ENCODE measurements around the gene AGPAT4.
"Not testable (repeated sequence)": the region's sequence is repeated elsewhere in the genome, so short reads cannot be mapped to it uniquely, and the experiment has no call there.

Gene AGPAT4

DNA sequence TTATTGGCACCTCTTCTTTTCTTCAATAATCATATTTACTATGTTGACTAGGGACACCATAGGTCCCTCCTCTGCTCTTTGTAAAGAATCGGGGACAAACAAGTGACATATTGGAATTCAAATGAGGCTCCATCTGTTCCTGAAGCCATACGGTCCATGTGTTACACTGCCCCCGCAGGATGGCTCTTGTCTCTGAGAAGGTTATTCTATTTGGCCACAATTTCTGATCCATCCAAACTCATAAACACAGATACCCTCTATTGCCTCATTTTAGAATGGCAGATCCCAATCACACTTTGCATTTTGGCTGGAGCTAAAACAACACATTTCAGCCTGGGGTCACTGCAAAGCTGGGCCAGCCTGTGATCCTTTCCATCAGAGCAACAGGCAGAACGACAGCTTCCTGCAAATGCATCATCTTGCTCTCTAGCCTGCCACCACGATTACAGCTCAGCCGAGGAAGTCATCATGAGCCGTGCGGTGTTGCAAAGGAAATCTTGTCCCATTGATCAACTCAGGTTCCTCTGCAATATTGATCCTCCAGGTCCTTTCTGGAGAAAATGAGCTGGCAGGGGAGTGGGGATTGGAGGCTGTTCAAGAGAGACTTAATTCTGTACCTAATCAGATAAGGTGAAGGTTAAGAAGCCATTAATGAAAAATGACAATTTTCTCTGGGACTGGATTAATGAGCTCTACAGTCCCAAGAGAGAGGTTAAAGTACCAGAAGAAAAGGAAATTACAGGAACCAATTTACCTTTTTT, 73.1 kb downstream of the AGPAT4 start:
- DNase-seq (ENCODE audit: low spot score): no peak

DNA sequence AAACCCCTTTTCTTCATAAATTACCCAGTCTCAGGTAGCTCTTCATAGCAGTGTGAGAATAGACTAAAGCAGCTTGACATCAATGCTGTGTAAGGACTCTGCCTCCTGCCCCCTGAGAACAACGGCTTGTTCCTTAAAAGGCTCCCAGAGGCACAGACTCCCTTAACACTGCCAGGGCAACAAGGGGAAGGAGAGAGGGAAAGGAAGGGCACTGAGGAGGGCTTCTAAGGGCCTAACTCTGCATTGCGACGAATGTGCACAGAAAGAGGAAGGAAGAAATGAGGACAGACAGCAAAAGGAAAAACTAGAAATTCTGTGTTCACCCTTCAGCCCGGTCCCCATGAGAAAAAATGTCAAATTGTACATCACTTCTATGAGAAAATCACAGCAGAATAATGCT, 74.0 kb downstream of the AGPAT4 start:
- DNase-seq (ENCODE audit: low spot score): no peak

DNA sequence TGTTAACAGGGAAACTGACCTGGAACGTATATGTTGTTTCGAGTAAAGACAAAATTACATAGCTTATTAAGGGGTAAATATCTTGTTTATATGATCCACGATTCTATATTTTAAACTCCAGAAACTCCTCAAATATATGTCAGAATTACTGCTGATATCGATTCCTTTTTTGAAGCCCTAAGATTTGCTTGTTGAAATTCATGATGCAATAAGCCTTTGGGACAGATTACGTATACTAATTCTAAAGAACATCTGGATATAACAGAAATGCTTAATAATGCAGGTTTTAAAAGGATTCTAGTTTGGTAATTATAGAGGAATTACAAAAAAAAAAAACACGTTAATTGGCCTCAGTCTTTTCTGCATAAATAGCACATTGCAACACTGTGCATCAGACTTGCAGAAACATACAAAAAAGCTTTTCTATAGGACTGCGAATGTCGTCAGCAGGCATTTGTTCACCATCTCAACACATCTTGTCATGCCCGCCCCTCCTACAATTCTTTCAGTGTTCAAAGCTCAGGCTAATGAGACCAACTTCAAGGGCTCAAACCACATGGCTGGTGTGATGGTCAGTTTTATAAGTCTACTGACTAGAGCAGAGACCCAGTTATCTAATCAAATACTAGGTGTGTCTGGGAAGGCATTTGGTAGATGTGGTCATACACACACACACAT, 74.9 kb downstream of the AGPAT4 start:
- no peak for DNase-seq (ENCODE audit: low spot score)

DNA sequence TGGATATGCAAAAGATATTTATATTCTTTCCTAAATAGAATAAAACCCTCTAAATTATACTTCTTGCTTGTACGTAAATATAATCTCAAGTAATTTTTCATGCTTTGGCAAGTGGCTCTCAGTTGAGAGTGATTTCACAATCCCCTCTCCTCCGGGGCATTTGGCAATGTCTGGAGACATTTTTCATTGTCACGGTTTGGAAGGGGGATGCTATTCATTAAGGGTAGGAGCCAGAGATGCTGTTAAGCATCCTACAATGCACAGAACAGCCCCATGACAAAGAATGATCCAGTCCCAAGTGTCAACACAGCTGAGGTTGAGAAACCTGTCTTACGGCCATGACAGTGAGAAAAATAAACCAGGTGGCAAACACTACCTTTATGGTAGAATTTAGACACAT, 75.7 kb downstream of the AGPAT4 start:
- DNase-seq (ENCODE audit: low spot score): no peak

- no peak for DNase-seq (ENCODE audit: low spot score)
These were observed 78.5 kb downstream of the AGPAT4 start for GRCh38 chr6:161195386-161195785.

GRCh38 chr6:161194374-161194773, 79.5 kb downstream of the AGPAT4 start:
- no peak for DNase-seq (ENCODE audit: low spot score)

DNA sequence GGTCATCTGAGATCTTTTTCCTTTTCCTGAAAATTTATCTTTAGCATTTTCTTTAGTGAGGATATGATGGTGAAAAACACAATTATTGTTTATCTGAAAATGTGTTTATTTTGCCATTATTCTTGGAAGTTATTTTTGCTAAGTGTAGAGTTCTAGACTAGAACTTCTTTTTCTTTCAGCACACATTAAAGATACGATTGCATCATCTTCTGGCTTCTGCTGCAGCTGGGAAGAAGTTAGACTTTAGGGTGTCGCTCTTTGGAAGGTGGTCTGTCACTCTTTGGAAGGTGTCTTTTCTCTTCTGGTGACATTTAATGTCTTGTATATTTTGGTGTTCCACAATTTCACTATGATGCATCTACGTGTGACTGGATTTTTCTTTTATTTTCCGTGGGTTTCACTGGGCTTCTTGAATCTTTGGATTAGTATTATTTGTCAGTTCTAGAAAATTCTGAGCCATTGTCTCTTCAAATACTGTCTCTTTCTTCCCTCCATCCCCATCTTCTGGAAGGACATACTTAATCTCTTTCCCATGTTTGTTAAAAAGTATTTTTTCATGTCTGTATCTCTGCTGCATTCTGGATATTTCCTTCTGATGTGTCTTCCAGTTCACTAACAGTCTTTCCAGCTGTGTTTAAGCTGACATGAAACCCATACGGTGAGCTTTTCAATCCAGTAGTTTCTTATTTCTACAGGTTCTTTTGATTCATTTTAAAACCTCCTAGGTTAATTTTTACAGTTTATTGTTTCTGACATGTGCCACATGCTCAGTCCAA, 81.0 kb downstream of the AGPAT4 start:
- no peak for DNase-seq (ENCODE audit: low spot score)

DNA sequence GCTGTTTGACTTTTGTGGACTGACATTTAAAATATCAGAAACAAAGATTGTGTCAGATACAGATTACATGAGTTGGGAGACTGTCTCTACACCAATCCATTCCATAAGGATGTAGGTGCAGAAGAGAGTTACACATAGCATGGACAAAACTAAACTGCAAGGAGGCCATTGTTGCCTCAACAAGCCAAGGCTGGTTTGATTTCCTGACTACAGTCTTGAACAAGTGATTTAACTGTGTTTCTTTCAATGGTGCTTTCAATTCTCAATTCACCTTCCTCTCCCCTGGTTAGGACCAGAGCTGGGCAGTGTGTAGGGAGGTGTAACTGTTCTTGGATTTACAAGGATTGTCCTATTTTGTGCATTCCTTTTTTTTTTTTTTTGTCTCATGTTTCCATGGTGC, 82.2 kb downstream of the AGPAT4 start:
- no peak for DNase-seq (ENCODE audit: low spot score)

DNA sequence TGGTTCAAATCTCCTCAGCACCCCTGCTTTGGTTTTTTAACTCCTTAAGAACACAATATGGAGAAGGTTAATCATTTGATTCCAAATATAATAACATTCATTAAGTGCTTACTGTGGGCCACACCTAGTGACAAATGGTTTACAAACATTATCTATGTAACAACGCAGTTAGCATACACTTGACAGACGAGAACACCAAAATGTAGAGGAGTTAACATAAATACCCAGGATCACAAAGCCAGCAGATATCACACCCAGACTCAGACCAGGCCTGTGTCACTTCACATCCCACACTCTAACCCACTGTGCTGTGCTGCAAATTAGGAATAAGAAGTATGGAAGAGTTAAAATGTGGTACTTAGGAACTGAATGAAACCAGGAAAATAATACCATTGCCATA, 82.9 kb downstream of the AGPAT4 start:
- DNase-seq (ENCODE audit: low spot score): no peak

DNA sequence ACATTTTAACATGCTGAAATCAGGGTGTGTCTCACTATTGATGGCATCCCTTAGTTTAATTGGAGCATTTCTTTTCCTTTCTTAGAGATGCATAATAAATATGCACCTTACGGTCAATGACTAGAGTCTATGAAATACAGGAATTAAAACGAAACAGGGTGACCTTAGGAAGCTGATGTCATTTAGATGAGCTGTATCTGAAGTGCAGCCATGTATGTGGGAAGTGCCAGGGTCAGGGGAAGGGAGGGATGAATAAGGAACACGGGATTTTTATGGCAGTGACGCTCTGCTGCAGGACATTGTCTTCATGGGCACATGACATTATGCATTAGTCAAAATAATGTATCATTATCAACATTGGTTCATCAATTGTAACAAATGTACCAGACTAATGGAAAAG, 84.0 kb downstream of the AGPAT4 start:
- DNase-seq (ENCODE audit: low spot score): no peak

DNA sequence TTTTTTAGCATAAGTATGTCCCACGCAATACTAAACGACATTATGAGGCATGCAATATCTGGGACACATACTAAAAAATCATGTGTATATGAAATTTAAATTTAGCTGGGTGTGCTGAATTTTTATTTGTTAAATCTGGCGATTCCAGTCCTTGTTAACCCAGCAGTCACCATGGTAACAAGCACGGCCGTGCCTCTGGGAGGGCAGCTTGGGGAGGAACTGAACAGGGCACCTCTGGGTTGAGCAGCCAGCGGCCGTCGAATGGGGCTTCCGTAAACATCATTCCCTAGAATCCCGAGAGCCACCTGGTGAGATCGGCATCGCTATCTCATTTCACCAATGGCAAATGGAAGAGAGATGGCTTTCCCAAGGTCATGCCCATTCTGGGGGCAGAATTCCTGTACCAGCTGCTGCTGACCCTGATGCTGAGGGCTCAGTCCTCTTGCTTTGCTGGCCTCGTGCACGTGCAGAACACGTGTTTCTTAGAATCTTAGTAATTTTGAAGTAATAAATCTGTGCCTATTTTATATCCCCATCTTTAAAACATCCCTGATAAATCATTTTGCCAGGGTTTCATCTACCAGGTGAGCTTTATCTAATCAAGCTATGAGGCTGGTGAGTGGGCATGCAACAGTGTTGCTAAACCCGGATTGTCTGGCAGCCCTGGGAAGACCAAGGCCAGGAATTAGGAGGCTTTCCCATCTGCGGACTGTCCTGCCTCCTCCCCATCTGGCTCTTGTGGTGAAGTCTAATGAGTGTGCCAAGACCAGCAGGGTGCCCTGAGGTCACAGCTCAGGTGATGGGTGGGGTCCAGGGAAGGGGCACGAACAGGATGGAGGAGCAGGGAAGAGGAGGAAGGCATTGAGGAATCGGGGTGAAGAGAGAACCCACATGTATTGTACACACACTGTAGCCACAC, 85.1 kb downstream of the AGPAT4 start:
- DNase-seq (ENCODE audit: low spot score): no peak

- no peak for DNase-seq (ENCODE audit: low spot score)
These were observed 87.6 kb downstream of the AGPAT4 start for GRCh38 chr6:161186173-161186769.

- DNase-seq (ENCODE audit: low spot score): no peak
These were observed 92.7 kb downstream of the AGPAT4 start for GRCh38 chr6:161181121-161181520.

DNA sequence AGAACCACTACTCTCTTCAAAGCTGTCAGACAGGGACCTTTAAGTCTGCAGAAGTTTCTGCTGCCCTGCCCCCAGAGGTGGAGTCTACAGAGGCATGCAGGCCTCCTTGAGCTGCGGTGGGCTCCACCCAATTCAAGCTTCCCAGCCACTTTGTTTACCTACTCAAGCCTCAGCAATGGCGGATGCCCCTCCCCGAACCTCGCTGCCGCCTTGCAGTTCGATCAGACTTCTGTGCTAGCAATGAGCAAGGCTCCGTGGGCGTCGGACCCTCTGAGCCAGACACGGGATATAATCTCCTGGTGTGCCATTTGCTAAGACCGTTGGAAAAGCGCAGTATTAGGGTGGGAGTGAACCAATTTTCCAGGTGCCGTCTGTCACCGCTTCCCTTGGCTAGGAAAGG, 95.7 kb downstream of the AGPAT4 start:
- DNase-seq (ENCODE audit: low spot score): not testable (repeated sequence)

DNA sequence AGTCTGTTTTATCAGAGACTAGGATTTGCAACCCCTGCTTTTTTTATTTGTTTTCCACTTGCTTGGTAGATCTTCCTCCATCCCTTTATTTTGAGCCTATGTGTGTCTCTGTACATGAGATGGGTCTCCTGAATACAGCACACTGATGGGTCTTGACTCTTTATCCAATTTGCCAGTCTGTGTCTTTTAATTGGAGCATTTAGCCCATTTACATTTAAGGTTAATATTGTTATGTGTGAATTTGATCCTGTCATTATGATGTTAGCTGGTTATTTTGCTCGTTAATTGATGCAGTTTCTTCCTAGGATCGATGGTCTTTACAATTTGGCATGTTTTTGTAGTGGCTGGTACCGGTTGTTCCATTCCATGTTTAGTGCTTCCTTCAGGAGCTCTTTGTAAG, 97.4 kb downstream of the AGPAT4 start:
- DNase-seq (ENCODE audit: low spot score): not testable (repeated sequence)

- DNase-seq (ENCODE audit: low spot score): not testable (repeated sequence)
These were observed 101.1 kb downstream of the AGPAT4 start for GRCh38 chr6:161172769-161173168.

GRCh38 chr6:161171207-161171606, 102.7 kb downstream of the AGPAT4 start:
- no peak for DNase-seq (ENCODE audit: low spot score)

- DNase-seq (ENCODE audit: low spot score): peak; percentile 61
These were observed 104.2 kb downstream of the AGPAT4 start for GRCh38 chr6:161169696-161170095.

DNA sequence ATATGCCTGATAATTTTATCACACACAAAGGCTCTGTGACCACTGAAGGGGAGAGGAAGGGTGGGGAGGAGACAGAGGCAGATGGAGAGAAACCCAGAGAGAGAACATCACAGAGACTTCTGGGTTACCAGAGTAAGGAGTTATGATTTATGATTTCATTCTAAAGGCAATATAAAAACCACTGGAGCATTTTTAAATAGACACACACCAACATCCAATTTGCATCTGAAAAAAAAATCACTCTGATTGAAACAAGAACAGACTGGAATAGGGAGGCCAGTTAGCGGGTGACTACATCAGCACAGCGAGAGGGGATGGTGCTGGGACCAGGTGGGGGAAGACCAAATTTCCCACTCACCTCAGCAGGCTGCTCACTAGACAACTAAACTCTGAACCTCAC, 104.8 kb downstream of the AGPAT4 start:
- DNase-seq (ENCODE audit: low spot score): no peak

DNA sequence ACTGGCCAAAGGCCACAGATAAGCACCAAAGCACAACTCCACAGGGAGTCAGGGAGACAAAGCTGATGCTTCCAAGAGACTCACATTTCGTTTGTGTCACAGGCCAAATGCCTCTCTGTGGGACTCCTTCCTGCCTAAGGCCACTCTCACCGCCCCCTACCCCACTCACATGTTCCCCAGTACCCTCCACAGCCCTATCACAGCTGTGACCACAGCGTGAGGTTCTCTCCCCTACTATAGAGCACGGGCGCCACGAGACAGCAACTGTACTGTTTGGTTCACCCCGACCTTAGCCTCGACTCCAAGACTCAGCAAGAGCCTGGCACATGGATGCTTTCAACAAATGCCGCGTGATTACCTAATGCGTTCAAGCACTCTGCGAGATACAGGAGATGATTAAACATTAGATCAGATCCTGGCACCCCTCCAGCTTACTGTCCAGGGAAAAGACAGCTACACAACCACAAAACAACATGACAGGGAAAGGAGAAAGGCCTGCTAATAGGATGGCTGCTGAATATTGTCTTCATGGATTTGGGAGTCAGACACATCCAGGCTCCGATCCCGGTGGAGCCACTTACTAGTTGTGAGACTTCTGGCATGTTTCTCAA, 105.5 kb downstream of the AGPAT4 start:
- no peak for DNase-seq (ENCODE audit: low spot score)

DNA sequence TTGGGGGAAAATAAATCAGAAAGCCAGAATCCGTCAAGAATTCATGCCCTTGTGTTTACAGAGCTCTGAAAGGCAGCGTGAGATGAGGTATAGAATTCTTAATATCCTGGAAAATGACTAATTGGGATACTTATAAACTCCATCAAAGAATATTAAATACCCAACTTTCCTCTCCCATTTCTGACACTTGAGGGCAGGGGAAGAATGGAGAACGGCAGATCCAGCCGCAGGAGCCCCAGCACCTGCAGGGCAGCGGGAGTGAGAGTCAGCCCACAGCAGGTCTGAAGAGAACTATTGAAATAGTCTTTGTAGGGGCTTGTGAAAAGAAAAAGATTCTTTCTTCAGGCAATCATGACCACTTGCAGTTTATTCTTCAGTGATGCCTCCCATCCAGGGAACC, 107.2 kb downstream of the AGPAT4 start:
- no peak for DNase-seq (ENCODE audit: low spot score)
